Suprapubic skin (tissue), 4 donors: ENCODE results near the gene CPNE5. TPM values are rescaled to one million over a fixed set of nuclear protein-coding genes. Genes with fewer than 3 reads are reported as not detected.

Experiments used
- DNase-seq, 2 donors: peaks; one replicate each; pipeline ENCODE4 v3.0.0-alpha.2; 2019; ENCODE audit warnings: low spot score in 2 of 2
- H3K27ac ChIP-seq: fragments of 200-600 bp; sonication (generic); one replicate; pipeline ENCODE4 v1.5.1; 2019
- H3K27me3 ChIP-seq: fragments of 200-600 bp; sonication (generic); one replicate; pipeline ENCODE4 v1.5.1; 2019
- H3K36me3 ChIP-seq: fragments of 200-600 bp; sonication (generic); one replicate; pipeline ENCODE4 v1.5.1; 2019
- H3K4me1 ChIP-seq: fragments of 200-600 bp; sonication (generic); one replicate; pipeline ENCODE4 v1.5.1; 2019
- H3K4me3 ChIP-seq: fragments of 200-600 bp; sonication (generic); one replicate; pipeline ENCODE4 v1.5.1; 2019; ENCODE audit warnings: mild to moderate bottlenecking
- H3K9me3 ChIP-seq: fragments of 200-600 bp; sonication (generic); one replicate; pipeline ENCODE4 v1.5.1; 2019
- EP300 ChIP-seq: sonication (generic); formaldehyde crosslinking; IDR thresholded peaks from one replicate; pipeline ENCODE4 v1.6.1; 2017; ENCODE audit warnings: antibody characterized with exemption
- POLR2A ChIP-seq, 2 donors: fragments of 450-650 bp; IDR thresholded peaks; one replicate each; pipeline ENCODE4 v1.6.1; 2017; ENCODE audit warnings: antibody characterized with exemption in 2 of 2, mild to moderate bottlenecking in 2 of 2, moderate library complexity in 2 of 2
- POLR2AphosphoS5 ChIP-seq, 3 donors: sonication (generic); formaldehyde crosslinking; IDR thresholded peaks; one replicate each; pipeline ENCODE4 v1.6.1; 2017; ENCODE audit warnings: antibody characterized with exemption in 3 of 3
- WGBS: methylation state at CpG from one replicate; pipeline ENCODE4 v1.1.5; 2018; 5-methylcytosine and 5-hydroxymethylcytosine counted together
- total RNA-seq, 4 donors: library from RNA; depleted of rRNA; stranded (reverse); fragments of >200 nt; gene quantifications; one replicate each; pipeline ENCODE4 v1.1.0, GENCODE V29; 2016
- TF ChIP-seq, protein P1 (sequence below), 2 donors: fragments of 200-600 bp in 1 of 2; fragments of 450-650 bp in 1 of 2; sonication (generic) in 1 of 2; IDR thresholded peaks; one replicate each; pipeline ENCODE4 v1.5.1; 2016 to 2019; ENCODE audit warnings: antibody characterized with exemption in 2 of 2, mild to moderate bottlenecking in 1 of 2, moderate library complexity in 1 of 2

CPNE5 gene
- total RNA-seq, 4 donors from 2014 or later = 0.48 to 1.2 (median 0.90) TPM

DNA sequence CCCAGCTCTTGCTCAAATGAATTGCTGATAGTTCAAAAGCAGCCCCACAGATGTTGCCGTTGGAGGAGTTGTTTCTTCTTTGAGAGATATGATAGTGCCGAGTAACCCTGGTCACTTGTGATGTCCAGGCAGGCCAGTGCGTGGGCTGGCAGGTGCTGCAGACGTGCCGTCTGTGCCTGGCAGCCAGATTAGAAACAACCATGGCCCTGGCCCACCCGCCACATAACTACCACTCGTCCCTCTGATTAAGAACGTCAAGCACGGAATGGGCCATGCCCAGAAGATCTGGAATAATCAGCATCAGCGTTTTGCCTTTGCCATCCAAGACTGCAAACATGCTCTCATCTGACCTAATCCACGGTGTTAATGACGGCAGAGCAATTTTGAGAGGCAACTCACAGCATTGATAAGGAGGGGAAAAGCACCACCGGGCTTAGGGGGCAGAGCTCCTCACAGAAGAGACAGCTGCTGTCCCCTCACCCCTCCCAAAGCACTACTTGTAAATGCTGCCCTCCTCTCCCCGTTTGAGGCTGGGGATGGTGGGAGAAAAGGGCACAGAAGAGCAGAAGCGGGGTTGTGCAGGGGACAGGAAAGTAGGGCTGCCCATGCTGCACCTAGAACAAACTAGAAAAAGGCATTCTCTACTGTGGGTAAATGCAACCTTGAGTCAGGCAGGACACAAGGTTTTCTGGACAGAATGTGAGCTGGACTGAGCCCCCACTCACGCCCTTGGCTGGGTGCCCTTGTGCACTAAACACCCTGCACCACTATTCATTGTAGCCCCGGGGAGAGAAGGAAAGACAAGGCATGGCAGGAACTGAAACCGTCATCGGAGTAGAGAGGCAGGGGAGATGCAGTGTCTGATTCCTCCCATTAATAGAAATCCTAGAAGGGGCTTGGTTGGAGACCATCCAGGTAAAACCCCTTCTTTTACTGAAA, 5.3 kb upstream of the CPNE5 start:
- 76% methylated on average over 19 of the region's 19 CpGs for WGBS
- TF ChIP-seq, protein P1, sequence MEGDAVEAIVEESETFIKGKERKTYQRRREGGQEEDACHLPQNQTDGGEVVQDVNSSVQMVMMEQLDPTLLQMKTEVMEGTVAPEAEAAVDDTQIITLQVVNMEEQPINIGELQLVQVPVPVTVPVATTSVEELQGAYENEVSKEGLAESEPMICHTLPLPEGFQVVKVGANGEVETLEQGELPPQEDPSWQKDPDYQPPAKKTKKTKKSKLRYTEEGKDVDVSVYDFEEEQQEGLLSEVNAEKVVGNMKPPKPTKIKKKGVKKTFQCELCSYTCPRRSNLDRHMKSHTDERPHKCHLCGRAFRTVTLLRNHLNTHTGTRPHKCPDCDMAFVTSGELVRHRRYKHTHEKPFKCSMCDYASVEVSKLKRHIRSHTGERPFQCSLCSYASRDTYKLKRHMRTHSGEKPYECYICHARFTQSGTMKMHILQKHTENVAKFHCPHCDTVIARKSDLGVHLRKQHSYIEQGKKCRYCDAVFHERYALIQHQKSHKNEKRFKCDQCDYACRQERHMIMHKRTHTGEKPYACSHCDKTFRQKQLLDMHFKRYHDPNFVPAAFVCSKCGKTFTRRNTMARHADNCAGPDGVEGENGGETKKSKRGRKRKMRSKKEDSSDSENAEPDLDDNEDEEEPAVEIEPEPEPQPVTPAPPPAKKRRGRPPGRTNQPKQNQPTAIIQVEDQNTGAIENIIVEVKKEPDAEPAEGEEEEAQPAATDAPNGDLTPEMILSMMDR (IDR thresholded peaks at IDR 0.05) = no peak
- TF ChIP-seq EP300 (no peak), POLR2A (IDR thresholded peaks at IDR 0.05) (no peak), POLR2AphosphoS5 (IDR thresholded peaks at IDR 0.05) (no peak)
- no peaks in the 10 kb centered on the region for H3K36me3 ChIP-seq
- peaks cover 2% of the 10 kb centered on the region for H3K27me3 ChIP-seq
- H3K9me3 ChIP-seq = no peaks in the 10 kb centered on the region
- DNase-seq = no peak
- peaks cover 37% of the 10 kb centered on the region for H3K4me1 ChIP-seq
- H3K4me3 ChIP-seq = no peak overlapping the region
- H3K27ac ChIP-seq = no peak overlapping the region

DNA sequence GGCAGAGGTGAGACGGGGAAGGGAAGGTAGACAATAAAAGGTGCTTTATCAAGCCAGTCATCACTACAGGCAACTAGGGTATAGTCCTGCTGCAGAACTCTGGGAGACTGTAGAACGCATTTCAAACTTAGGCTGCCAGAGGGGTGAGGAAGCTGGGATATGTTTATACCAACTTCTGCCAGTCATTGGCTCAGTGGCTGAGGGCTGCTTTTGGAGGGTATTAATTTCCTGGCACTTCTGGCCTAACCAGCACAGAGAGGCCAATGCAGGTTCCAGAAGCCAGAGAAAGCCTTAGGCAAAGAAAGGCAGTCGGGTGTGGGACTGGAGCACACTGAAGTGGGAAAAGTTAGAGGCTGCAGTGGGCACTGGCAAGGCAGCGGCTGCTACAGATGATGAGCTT, 3.9 kb upstream of the CPNE5 start:
- Histone ChIP-seq H3K4me3 (no peak overlapping the region), H3K27me3 (peaks cover 8% of the 10 kb centered on the region), H3K9me3 (no peaks in the 10 kb centered on the region), H3K27ac (no peak overlapping the region), H3K4me1 (peaks cover 34% of the 10 kb centered on the region), H3K36me3 (no peaks in the 10 kb centered on the region)
- TF ChIP-seq POLR2A (IDR thresholded peaks at IDR 0.05) (no peak), POLR2AphosphoS5 (IDR thresholded peaks at IDR 0.05) (no peak), EP300 (no peak)
- TF ChIP-seq, protein P1 (IDR thresholded peaks at IDR 0.05) = no peak
- no peak for DNase-seq
- WGBS = 85% methylated on average over 4 of the region's 4 CpGs

DNA sequence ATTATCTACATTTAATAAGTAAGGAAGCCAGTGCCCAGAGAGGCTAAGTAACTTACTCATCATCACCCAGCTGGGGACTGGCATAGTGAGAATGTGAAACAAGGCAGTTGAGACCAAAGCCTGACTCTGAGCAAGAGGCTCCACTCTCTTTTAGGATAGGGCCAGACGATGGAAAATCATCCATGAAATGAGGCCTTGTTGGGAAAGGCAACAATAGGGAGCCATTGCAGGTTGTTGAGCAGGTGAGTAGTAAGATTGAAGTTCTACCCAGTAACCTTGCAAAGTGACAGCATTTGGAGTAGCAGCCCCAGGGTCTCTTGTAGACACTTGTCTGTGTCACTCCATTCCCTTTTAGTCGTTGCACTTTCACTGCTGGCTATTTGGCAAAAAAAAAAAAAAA, 2.5 kb upstream of the CPNE5 start:
- WGBS = 89% methylated on average over 2 of the region's 2 CpGs
- Histone ChIP-seq H3K4me1 (peaks cover 34% of the 10 kb centered on the region), H3K4me3 (no peak overlapping the region), H3K27ac (no peak overlapping the region), H3K27me3 (peaks cover 8% of the 10 kb centered on the region), H3K36me3 (no peaks in the 10 kb centered on the region), H3K9me3 (no peaks in the 10 kb centered on the region)
- no peak for DNase-seq
- no peak for TF ChIP-seq POLR2A (IDR thresholded peaks at IDR 0.05)
- TF ChIP-seq POLR2AphosphoS5 (IDR thresholded peaks at IDR 0.05) = no peak
- no peak for TF ChIP-seq EP300
- TF ChIP-seq, protein P1 (IDR thresholded peaks at IDR 0.05) = no peak

DNA sequence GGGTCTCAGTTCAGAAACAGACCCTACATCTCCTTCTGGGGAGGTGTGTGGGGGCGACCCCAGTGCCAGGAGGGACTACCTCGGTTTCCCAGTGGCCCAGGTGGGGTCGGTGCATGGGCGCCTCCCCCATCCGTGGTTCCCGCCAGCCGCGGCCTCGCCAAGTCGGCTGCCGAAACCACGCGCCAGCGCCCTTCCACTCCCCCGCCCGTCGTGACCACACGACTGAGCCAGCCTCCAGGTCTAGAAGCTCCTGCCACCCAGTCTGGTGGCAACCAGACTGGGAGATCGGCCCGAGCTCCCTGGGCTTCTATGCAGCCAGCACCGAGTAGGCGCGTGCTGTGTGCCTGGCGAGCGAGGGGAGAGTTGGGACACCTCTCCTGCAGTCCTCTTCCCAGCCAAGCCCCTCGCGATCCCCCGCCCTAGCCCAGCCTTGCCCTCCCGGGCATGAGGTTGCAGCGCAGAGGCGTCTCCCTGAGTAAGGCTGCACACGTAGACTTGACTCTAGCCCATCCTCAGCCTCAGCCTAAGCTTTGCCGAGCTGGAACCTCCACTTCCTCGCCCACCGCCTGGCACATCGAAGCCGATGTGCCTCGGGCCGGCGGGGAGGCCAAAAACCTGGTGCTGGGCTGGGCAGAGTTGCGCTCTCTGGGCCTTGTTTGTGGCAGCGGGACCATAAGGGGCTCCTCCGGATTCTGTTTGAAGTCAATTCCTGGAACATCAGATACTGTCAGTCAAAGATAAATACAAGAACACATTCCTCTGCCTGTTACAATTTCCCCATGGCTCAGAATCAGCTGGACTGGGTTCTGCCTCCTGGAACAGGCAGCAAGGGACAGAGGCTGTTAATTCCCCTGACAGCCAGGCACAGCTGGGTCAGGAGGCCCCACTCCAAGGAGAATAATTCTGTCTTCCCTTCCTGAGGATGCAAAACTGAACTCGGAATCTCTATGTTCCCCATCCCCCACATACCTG, 1.5 kb upstream of the CPNE5 start:
- H3K36me3 ChIP-seq = no peaks in the 10 kb centered on the region
- H3K4me3 ChIP-seq = peak overlapping the region; percentile 68
- TF ChIP-seq, protein P1 (IDR thresholded peaks at IDR 0.05) = no peak
- peak in 1 of 2 donors; percentile 12 for TF ChIP-seq POLR2A (IDR thresholded peaks at IDR 0.05)
- peaks cover 8% of the 10 kb centered on the region for H3K27me3 ChIP-seq
- no peak overlapping the region for H3K27ac ChIP-seq
- DNase-seq = no peak
- 17% methylated on average over 4 of the region's 44 CpGs for WGBS
- H3K9me3 ChIP-seq = no peaks in the 10 kb centered on the region
- peaks cover 34% of the 10 kb centered on the region for H3K4me1 ChIP-seq
